NCI-H2171 treated with DMSO at 0.1 percent for 48 hours (cell line): ENCODE measurements around the gene MEPCE.
A peak's percentile ranks its signal among the peaks of the same experiment; 100 is the strongest.

Source experiments
- DNase-seq: peaks from one replicate; lab custom pipeline; 2025; lab: John Stamatoyannopoulos, UW

Gene MEPCE

DNA sequence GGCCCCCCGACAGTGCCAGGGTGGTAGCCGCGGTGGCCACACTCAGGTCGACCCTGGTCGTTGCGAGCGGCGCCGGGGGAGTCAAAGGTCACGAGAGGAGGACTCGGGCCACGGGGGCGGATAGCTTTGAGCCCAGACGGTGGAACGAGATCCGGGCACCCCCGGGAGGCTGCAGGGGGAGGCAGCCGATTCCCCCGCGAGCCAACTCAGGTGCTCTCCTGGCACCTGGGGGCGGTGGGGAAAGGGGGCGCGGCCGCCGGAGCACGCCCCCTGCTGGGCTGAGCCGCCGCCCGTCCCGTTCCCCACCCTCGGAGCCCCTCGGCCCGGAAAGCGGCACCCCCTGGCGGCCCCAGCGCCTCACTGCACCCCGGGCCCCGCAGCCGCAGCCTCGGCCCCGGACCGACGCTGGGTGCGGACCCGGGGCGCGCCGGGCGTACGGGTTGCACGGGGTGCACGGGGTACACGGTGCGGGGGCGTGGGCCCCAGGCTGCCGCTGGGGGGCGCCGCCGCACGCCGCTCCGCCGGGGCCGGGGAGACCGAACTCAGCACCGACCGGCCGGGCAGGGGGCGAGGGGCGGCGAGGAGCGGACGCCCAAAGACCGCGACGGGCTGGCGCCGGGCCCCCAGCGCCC is 53.6 kb downstream of the MEPCE start:
- DNase-seq: peak; percentile 62
